ENCODE data around the gene EFNB2.

DNA sequence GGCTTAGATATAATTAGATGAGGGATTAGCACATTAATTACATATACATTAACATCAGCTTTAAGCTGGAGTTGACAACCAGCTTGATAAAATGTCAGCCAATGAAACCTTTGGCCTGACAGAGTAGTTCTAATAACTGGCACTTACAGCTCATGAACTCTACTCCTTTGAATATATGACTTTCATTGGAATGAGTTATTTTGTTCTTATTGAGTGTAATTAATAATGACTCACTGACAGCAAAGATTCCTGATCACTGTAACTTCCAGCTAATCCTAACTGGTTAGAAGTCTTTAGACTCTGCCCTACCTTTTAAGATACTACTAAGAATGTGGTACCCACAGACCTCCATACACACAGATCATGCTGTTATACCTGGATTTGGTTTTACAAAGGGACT lies 41.0 kb downstream of the EFNB2 start:
- no peak for TF ChIP-seq POLR2A (IDR thresholded peaks at IDR 0.05)
- TF ChIP-seq, protein P1, sequence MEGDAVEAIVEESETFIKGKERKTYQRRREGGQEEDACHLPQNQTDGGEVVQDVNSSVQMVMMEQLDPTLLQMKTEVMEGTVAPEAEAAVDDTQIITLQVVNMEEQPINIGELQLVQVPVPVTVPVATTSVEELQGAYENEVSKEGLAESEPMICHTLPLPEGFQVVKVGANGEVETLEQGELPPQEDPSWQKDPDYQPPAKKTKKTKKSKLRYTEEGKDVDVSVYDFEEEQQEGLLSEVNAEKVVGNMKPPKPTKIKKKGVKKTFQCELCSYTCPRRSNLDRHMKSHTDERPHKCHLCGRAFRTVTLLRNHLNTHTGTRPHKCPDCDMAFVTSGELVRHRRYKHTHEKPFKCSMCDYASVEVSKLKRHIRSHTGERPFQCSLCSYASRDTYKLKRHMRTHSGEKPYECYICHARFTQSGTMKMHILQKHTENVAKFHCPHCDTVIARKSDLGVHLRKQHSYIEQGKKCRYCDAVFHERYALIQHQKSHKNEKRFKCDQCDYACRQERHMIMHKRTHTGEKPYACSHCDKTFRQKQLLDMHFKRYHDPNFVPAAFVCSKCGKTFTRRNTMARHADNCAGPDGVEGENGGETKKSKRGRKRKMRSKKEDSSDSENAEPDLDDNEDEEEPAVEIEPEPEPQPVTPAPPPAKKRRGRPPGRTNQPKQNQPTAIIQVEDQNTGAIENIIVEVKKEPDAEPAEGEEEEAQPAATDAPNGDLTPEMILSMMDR (IDR thresholded peaks at IDR 0.05), result no peak

Data from adrenal gland (tissue), 5 donors.